Neural cell (in vitro differentiated cells): ENCODE results near the gene ZIC4.

Experiments
- EP300 ChIP-seq: fragments of 450-650 bp; conservative IDR thresholded peaks from 2 replicates; pipeline ENCODE4 v1.6.1; 2014; ENCODE audit warnings: antibody characterized with exemption, mild to moderate bottlenecking, moderate library complexity; ENCODE audit not compliant: poor library complexity, severe bottlenecking
- EZH2 ChIP-seq: fragments of 200-600, 300-800 bp; shearing (Covaris generic), sonication (generic); IDR thresholded peaks from 2 replicates; pipeline ENCODE4 v1.6.1; 2014; ENCODE audit warnings: antibody characterized with exemption, low read length, borderline replicate concordance, mild to moderate bottlenecking; ENCODE audit not compliant: insufficient read depth, poor library complexity, severe bottlenecking
- MXI1 ChIP-seq: fragments of 450-650 bp; conservative IDR thresholded peaks from 2 replicates; pipeline ENCODE4 v1.6.1; 2014; ENCODE audit warnings: antibody characterized with exemption, mild to moderate bottlenecking; ENCODE audit not compliant: poor library complexity, severe bottlenecking
- POLR2AphosphoS5 ChIP-seq: IDR thresholded peaks from 2 replicates; pipeline ENCODE4 v1.6.1; 2012
- RAD21 ChIP-seq: fragments of 450-650 bp; conservative IDR thresholded peaks from 2 replicates; pipeline ENCODE4 v1.6.1; 2014; ENCODE audit warnings: antibody characterized with exemption, mild to moderate bottlenecking, moderate library complexity
- SMC3 ChIP-seq: fragments of 450-650 bp; conservative IDR thresholded peaks from 2 replicates; pipeline ENCODE4 v1.6.1; 2014; ENCODE audit warnings: antibody characterized with exemption, mild to moderate bottlenecking, moderate library complexity; ENCODE audit not compliant: poor library complexity
- TF ChIP-seq, protein P1 (sequence below): fragments of 450-650 bp; IDR thresholded peaks from 2 replicates; pipeline ENCODE4 v1.5.1; 2014; ENCODE audit warnings: antibody characterized with exemption, mild to moderate bottlenecking, moderate library complexity; ENCODE audit not compliant: poor library complexity, severe bottlenecking
- TF ChIP-seq, protein P2 (sequence below): IDR thresholded peaks from 2 replicates; pipeline ENCODE4 v1.6.1; 2012; ENCODE audit warnings: borderline replicate concordance

DNA sequence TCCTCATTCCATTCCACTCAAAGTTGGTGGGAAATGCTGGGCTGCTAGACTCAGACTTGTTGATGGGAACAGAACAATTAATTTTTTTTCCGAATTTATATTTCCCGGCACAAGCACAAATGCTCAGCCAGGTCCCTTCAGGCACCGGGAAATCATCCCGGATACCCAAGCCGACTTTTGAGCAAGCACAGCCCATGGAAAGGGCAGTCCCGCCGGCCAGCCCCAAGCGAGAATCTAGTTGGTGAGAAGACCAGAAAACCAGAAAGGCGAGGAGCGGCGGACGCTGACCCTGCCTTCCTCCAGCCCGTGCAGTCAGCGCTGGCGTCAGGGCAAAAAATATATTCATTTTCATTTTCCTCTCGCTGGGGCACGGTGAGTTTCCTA is 763 bp upstream of the ZIC4 start:
- TF ChIP-seq POLR2AphosphoS5 (no peak), MXI1 (no peak), EZH2 (no peak), RAD21 (no peak), EP300 (no peak), SMC3 (no peak)
- TF ChIP-seq, protein P1, sequence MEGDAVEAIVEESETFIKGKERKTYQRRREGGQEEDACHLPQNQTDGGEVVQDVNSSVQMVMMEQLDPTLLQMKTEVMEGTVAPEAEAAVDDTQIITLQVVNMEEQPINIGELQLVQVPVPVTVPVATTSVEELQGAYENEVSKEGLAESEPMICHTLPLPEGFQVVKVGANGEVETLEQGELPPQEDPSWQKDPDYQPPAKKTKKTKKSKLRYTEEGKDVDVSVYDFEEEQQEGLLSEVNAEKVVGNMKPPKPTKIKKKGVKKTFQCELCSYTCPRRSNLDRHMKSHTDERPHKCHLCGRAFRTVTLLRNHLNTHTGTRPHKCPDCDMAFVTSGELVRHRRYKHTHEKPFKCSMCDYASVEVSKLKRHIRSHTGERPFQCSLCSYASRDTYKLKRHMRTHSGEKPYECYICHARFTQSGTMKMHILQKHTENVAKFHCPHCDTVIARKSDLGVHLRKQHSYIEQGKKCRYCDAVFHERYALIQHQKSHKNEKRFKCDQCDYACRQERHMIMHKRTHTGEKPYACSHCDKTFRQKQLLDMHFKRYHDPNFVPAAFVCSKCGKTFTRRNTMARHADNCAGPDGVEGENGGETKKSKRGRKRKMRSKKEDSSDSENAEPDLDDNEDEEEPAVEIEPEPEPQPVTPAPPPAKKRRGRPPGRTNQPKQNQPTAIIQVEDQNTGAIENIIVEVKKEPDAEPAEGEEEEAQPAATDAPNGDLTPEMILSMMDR: no peak
- TF ChIP-seq, protein P2, sequence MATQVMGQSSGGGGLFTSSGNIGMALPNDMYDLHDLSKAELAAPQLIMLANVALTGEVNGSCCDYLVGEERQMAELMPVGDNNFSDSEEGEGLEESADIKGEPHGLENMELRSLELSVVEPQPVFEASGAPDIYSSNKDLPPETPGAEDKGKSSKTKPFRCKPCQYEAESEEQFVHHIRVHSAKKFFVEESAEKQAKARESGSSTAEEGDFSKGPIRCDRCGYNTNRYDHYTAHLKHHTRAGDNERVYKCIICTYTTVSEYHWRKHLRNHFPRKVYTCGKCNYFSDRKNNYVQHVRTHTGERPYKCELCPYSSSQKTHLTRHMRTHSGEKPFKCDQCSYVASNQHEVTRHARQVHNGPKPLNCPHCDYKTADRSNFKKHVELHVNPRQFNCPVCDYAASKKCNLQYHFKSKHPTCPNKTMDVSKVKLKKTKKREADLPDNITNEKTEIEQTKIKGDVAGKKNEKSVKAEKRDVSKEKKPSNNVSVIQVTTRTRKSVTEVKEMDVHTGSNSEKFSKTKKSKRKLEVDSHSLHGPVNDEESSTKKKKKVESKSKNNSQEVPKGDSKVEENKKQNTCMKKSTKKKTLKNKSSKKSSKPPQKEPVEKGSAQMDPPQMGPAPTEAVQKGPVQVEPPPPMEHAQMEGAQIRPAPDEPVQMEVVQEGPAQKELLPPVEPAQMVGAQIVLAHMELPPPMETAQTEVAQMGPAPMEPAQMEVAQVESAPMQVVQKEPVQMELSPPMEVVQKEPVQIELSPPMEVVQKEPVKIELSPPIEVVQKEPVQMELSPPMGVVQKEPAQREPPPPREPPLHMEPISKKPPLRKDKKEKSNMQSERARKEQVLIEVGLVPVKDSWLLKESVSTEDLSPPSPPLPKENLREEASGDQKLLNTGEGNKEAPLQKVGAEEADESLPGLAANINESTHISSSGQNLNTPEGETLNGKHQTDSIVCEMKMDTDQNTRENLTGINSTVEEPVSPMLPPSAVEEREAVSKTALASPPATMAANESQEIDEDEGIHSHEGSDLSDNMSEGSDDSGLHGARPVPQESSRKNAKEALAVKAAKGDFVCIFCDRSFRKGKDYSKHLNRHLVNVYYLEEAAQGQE: no peak
